NCI-H1417 (cell line): ENCODE results near the gene SNAPC1.

Experiments used
- DNase-seq, 3 experiments: peaks; one replicate each; lab custom pipeline; 2025; lab: John Stamatoyannopoulos, UW

Gene SNAPC1

DNA sequence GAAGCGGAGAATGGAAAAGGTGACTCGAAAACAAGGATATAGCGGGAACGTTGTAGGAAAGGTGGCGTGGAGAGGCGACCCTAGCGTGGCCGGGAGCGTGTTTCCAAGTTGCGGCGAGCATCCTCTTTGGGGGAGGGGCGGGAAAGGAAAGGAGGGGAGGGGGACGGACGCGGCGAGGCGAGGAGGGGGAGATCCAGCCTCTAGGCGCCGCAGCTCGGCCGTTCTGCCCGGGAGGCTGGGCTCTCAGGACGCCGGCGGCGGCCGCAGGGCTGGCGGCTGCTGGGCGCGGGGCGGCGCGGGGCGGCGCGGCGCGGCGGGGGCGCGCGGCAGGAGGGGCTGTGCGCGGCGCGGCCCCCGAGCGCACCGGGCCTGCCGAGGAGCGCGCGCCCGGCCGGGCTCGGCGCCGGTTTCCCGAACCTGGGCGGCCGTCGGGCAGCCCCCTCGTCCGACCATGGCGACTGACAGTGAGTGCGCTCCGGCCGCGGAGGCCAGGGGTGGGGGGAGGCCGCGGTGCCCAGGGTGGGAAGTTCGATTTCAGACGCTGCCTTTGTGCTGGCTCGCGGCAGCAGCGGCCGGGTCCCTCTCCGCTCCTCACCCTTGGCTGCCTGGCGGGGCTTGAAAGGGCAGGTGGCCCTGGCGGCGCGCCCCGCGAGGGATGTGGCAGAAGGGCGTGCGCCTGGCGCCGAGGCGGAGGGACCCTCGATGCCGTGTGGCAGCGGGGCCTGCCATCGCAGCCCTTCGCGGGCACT lies 50.3 kb downstream of the SNAPC1 start, which contains the start of gene SYT16:
Gene SYT16 (plus strand): TSS at position 357 of the 749 bp plus-strand sequence.
- peak in 2 of 3 experiments; percentile 69 for DNase-seq

DNA sequence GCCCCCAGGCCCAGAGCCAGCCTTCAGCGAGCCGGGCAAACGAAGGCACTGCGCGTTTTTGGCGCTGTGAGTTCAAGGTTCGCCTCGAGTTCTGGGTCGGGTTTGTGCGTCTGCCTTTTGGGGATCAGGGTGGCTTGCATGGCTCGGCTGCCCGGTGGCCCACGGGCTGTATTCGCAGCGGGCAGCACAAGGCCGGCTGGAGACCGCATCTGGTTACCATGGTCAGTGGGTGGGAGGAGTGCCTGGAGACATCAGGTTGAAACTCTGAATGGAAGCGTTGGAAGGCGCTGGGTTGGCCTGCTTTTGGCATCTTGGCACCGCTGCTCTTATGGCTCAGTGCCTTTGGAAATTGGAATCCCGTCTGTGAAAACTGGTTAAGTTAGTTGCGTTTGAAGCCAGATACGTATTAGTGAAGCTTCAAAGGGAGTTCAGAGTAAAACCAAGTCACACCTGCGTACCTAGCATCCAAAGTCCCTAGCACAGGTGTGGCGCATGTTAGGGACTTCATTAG lies 50.9 kb downstream of the SNAPC1 start:
- peak in 1 of 3 experiments; percentile 67 for DNase-seq

DNA sequence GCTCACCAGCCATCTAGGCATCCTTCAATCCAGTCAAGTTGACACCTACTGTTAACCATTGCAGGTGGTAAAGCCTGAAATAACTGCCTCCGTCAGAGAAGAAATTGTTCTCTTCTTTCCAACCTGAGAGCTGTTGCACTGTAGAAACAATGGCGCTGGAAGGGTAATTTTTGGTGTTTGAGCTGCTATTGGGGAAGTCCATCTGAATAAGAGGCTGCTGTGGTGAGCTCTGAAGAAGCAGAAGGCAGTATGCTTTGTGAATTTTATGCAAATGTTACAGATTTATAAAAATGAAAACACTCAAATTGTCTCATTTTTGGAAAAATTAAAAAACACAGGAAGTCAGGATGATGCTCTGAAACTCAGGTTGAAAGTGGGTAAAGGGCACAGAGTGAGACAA lies 60.2 kb downstream of the SNAPC1 start:
- no peak for DNase-seq

DNA sequence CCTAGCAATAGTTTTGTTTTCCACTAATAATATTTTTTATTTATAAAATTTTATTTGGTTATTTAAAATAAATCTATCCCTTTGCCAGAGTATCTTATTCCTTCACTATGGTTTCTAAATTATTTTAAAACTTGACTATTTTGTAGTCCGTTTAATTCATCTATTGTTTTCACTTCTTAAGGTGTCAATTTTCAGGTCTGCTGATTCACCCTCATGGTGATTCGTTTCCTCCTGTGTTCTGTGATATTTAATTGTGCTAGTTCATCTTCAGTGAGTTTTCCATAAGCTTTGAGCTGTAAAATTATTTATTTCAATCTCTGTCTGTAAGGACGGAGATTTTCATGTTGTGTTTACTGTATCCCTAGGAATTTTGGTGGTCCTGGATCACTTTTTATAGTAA lies 70.6 kb downstream of the SNAPC1 start:
- no peak for DNase-seq

DNA sequence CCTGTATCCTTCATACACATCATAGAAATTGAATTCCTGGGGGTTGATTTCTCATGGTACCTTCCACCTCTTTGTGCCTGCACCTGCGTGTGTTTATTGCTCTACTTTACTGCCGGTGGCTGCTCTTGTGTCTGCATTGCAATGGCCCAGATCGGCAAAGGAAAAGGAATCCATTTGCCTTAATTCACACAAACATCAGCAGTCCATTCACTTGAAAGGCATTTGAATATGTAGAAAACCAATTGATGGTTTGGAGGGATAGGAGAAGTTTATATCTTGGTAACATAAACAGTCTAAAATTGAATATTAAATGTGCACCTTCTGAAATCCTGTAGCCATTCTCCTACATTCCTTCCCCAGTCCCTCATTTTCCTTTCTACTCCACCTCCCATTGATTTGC lies 74.0 kb downstream of the SNAPC1 start:
- DNase-seq, result no peak

DNA sequence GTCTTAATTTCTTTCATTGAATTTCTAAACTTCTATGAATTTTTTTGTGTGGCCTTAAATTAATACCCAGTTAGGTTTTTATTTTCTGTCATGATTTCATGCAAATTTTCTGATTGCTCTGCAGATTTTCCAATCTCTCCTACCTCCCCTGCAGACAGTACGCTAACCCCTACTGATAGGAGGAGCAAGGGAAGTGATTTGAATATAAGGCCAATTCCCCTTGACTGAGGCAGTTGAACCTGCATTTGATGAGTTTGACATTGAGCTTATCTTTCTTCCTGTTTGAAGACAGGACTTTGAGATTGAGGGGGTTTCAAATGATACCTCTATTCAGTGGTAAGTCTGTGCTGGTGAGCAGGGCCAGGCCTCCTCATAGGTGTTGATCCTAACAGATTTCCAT lies 74.6 kb downstream of the SNAPC1 start:
- DNase-seq, result no peak

DNA sequence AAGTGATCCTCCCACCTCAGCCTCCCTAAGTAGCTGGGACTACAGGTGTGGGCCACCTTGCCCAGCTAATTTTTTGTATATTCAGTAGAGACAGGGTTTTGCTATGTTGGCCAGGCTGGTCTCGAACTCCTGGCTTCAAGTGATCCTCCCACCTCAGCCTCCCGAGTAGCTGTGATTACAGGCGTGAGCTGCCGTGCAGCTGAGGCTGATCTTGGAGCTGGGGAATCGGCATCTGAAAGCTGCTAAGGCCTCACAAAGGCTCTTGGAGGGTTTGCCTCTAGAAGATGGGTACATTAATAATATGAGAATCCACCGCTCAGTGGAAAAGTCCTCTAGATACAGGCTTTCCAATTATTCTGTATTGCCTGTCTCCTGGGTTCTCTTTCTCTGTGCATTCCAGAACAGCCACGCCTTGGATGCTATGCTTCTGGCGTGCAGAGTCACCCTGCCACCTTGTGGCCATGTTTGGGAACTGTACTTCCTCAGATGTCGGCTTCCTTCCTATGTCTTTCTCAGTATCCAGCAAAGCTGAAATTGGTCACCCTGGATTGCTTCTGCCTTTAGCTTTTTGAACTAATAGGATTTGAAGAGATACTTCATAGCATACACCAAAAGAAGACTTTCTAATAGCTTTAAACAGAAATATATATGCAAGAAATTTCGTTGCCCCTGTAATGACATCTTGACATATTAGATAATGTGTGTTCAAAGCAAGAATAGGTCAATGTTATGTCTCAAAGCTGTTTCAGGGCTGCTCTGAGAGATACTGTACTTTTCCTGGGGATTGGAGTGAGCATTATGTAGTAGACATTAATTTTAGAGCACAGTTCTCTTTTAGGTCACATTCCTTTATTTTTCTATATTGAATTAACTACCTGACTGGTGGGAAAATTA lies 75.4 kb downstream of the SNAPC1 start:
- peak; percentile 65 to 86 (median 82) for DNase-seq

DNA sequence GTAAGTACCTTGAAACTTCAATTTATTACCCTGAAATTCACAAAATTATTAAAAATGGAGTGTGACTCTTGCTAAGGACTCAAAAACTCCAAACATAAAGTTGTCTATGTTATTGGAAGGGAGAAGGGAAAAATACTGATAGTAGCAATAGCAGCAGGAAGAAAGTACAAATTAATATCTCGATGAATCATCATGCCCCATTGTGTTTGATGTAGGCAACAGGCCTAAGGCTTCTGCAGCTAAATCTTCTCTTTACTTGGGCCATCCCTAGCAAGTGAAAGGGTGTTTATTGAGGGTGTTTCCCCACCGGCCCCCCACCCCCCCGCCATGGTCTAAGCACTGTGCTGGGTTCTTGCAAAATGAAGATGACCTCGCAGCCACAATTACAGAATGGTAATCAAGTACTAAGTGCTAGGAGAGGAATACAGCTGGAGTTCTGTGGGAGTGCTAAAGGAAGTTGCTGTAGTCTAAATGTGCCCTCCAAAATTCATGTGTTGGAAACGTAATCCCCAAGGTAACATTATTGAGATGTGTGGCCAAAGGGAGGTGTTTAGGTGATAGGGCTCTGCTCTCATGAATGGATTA lies 76.5 kb downstream of the SNAPC1 start:
- DNase-seq, result no peak

DNA sequence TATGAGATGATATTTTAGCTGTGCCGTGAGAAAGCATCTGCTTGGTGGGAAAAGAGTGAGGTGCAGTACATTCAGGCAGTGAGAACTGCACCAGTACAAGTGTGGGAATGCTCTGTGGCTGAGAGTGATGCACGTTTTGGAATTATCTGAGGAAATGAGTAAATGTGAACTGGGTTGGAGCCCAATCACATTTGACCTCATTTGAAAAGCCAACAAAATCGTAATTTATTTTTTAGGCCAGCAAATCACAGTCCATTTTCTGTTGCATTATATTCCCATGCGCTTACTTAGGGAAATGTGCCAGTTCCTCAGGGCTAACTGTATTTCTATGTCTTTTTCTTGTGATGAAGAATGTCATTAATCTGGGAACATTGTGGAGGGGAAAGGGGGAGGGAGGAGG lies 77.3 kb downstream of the SNAPC1 start:
- no peak for DNase-seq

DNA sequence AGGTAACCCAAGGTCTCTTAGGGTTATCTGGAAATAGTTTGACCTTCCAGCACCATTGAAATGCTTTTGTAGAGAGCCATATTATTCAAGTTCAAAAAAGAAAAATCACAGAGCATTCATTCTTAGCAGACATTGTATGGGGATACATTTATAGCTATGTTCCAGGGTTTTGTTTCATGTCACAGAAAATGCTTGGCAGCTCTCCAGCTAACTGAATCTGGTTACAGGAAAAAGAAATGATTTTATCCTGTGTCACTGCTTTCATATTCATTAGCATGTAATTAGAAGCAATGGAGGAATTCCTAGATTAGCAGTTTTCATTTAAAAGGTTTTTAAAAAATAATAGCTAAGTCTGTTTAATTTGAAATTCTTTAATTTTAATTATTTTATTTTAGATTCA lies 78.9 kb downstream of the SNAPC1 start:
- DNase-seq, result peak in 1 of 3 experiments; percentile 14
